NCI-H146 (cell line): Measurements from ENCODE around the gene SLC4A11.

Source experiments
- DNase-seq: peaks from one replicate; lab custom pipeline; 2025; lab: John Stamatoyannopoulos, UW

The SLC4A11 gene

DNA sequence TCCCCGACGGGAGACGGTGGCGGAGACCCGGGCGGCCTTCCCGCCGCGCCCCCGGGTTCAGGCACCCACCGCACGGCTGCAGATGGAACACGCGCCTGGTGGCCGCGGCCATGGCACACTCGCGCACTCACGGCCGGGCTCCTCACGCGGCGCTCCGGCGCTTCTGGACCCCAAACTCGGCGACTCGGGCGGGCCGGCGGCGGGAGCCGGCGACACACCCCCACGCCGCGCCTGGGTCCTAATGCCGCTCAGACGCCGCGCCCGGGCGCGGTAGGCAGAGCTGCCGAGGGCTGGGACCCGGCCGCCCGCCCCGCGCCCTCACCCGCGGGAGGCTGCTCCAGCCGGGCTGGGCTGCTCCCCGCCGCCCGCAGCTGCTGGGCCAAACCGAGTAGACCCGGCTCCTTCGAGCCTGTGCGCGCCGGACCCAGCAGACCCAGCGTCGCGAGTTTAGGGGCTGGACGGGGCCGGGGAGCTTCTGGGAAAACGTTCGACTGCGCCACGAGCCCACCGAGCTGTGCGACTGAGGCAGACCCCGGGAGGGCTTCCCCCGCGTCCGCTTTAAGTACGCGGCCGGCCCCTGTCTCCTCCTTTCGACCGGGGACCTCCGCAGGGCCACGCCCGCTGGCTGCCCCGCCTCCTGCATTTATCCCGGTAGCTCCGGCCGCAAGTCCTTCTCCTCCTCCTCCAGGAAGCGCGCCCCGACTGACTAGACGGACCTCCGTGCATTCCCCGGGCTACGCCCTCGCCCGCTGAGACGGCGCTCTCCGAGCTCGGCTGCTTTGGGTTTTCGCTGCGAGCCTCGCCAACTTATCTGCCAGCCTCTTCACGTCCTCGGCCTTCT is at the start of gene SLC4A11:
SLC4A11 (minus strand) TSS at position 165 of the 841 bp plus-strand sequence; CDS start at position 112, 53 bp downstream.
- peak; percentile 83 for DNase-seq

- DNase-seq = no peak
Observed at GRCh38 chr20:3283222-3283820, 44.3 kb upstream of the SLC4A11 start.

DNA sequence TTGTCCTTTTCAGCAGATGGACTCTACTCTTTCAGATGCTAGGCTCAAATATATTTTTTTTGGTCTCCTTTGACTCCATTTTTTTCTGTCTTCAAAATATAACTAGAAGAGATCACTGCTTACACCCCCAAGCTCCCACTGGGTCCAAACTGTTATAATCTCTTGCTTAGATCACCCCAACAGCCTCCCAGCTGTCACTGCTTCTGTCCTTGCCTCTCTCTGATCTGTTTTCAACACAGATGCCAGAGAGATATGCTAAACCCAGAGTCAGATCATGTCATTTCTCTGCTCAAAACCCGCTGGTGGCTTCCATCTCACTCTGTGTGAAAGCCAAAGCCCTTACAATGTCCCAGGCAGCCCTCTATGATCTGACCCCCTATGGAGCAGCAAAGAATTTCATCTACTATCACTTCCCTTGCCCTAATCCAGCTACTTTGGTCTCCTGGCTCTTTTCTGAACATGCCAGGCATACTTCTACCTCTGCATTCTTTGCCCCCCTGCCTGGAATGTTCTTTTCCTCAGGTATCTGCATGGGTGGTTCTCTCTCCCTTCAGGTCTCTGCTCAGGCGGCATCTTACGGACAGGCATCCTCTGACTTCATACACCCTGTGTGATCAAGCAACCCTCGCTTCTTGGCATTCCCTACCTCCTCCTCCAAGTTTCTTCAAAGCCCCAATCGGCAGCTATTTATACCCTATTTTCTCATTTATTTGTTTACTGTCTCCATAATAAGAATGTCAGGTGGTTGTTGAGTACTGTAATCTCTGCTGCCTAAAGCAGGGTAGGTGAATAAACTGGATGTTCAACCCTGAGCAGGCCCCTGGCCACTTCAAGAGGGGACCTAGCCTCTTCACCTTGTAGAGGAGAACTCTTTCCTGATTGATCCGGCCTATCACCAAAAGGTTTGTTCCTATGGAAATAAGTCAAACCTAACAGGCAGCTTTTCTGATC is 43.6 kb upstream of the SLC4A11 start:
- DNase-seq = no peak

- no peak for DNase-seq
Observed at GRCh38 chr20:3281437-3281836, 42.4 kb upstream of the SLC4A11 start.

DNA sequence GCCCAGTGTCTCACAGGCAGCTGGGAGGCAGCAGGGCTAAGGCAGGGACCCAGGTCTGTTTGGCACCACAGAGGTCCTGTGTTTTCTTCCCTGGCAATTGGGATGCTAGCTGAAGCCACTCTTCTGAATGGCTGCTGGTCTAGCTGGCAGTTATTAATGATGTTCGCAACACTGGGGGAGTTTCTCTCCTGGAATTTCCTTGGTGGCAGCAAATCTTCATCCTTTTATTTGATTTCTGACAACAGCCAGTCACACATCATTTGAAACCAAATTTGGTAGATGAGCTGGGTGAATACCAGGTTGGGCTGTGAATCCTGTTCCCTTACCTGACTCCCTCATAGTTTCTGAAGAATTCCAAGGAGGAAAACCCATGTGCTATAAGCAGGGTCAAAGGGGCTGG is 40.8 kb upstream of the SLC4A11 start:
- no peak for DNase-seq

DNA sequence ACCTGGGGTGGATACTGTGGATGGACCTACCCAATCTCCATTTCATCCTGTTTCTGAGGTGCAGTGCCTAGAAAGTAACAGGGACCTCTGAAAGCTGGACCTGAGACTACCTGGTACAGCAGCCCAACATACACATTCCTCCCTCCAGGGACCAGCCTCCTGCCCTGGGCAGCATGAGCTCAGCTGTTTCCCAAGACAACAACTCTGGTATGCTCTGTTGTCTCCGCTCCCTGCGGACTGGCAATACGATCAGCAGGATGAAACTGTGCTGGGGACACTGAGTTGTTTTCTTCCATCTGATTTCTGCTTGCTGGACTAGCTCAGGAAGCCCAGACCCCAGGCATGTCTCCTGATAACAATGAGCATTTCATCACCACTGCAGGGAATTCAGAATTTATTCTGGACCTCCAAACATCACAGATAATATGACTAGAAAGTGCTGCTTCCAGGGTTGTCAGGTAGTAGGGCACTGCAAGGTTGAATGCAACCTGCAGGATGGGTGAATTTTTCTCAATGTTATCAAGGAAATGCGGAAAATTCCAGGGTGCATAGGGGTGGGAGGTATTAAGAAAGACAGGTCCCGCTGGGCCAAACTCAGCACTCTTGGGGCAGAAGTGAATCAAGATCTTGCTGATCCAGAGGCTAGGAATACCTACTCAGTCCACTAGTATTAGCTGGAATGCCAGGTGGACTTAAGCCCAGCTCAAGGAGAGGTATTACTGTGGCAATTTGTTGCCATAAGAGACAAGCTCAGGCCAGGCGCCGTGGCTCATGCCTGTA is 38.9 kb upstream of the SLC4A11 start:
- DNase-seq = no peak

DNA sequence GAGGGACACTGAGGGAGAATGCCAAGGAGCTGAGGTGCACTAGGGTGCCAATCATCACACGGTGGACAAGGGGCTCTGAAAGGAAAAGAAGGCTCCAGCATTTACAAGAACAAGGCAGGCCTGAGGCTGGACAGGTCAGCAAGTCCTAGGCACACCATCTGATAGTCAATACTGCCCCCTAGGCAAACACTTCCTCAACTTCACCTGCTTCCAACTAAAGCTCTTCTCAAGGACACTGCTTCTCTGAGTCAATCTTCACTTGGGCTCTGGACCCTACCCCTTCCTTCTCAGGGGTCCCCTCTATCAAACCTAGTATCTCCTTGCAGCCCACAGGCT is 37.7 kb upstream of the SLC4A11 start:
- peak; percentile 64 for DNase-seq

DNA sequence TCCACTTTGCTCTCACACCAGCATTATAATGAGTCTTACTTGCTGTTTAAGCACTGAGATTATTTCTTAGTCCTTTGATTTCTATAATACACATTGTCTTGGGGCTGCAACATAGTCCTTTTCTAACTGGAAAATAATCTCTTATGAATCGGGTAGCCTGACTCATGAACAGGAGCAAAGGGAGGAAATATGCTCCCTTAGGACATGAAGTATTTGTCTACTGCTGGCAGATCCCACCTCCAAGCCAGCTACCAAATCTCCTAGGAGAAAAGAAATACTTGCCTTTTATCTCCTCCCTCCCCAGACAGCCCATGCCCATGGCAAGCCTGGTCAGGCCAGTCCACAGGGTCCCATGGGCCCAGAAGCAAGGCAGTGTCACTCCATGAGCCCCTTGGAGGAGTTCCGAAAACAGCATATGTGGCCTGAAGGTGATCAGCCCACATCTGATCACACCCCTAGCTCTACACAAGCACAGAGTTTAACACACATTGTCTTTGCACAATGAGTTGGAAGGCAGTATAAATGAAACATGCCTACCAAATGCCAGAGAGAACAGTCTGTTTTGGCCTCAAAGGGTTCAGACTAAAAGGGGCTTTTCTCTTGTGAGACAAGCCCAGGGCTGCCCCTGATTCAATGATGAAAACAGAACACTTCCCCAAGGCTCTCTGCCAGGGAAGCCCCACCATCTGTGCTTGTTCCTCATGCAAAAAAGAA is 37.1 kb upstream of the SLC4A11 start:
- DNase-seq = no peak

DNA sequence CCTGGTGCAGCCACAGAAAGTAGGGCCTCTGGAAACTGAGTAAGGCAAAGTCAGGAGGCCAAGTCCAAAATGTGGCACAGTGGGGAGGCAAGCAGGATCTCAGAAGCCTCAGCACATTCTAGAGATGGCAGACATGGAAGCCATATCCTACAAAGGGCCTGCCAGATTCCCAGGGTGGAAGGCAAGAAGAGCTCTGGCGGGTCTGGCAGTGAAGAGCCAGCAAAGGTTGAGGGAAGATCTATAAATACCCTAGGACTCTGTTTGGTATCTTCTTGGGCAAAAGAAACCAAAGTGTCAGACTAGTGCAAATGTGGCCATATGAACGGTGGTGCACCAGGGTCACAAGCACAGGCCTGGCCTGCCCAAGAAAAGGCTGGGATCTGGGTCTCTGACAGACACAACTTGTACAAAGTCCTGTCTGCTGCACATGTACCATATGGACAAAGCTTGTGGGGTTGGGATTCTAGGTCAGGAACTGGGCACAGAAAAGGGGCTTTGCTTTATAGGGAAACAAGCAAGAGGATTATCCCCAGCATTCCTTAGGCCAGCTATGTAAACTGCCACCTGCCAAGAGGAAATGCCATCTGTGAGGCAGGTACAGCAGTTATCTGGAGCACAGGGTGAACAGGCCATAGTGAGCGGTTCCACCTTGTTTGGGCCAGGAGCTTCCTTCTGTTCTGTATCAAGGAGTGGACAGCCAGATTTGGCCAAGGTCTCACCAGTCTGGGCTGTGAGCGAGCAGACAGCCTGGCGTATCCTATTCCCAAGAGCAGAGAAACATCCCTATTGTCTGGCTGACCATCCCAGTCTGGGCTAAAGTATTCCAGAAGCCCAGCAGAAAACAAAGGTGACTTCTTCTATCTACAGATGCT is 36.3 kb upstream of the SLC4A11 start:
- DNase-seq = no peak

GRCh38 chr20:3273371-3273770 is 34.4 kb upstream of the SLC4A11 start:
- DNase-seq = no peak

DNA sequence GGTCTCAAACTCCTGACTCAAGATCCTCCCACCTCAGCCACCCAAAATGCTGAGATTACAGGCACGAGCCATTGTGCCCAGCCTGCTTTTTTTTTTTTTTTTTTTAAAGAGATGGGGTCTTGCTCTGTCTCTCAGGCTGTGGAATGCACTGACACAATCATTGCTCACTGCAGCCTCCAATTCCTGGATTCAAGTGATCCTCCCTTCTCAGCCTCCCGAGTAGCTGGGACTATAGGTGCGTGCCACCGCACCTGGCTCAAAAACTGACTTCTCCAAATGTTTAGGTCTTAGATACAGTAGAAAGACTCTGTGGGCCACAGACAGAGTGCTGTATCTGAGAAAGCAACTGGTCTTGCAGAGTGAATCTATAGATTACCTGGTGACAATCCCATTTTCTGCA is 31.1 kb upstream of the SLC4A11 start:
- DNase-seq = no peak

- DNase-seq = no peak
Observed at GRCh38 chr20:3262566-3262965, 23.6 kb upstream of the SLC4A11 start.

DNA sequence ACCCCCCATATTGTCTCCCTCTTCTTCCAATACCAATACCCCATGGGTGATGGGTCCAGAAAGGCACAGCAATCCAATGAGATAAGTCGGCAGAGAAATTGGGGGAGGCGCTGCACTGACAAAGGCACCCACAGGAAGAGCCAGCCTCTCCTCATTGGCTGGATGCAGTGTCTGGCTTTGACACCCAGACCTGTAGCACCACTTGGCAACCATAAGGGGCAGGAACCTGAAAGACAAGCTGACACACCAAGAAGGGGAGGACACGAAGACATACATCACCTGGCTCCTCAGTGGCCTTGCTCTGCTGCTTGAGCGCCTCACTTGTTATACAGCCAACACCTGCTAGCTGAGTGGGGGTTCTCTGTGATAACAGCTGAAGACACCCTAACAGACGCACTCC is 19.4 kb upstream of the SLC4A11 start:
- no peak for DNase-seq

DNA sequence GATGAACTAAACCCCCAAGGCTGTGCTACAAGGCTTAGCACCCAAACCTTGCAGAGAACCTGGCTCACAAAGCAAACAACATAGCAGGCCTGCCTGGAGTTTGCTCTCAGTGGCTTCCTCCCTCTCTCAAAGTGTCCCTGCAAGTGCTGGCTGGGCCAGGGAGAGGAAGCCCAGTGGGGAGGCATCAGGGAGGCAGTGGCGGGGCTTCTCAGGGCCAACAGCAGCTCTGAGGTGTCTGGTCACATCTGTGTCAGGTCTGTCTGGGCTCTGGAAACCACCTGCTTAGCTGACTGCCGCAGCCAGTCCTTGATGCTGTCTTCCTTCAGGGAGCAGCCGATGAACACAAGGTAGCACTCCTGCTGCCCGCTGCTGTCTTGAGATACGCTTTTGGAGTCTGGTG is 16.7 kb upstream of the SLC4A11 start:
- DNase-seq = no peak

DNA sequence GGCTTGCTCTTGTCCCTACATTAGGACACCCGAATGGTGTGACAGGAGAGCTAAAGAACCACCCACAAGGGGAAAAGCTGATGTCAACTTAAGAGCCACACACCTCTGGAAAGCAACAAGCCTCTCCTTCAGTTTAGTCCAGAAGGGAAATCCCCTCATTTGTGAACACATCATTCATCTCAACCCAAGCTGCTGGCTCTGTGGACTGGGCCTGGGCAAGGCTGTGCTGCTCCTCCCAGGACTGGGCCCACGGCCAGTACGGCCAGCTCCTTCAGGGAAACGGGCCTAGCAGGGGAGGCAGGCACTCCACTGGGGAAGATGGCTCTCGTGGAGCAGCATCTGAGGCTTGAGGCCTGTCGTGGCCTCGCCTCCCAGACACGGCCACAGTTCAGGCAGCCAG is 12.8 kb upstream of the SLC4A11 start:
- DNase-seq = no peak

DNA sequence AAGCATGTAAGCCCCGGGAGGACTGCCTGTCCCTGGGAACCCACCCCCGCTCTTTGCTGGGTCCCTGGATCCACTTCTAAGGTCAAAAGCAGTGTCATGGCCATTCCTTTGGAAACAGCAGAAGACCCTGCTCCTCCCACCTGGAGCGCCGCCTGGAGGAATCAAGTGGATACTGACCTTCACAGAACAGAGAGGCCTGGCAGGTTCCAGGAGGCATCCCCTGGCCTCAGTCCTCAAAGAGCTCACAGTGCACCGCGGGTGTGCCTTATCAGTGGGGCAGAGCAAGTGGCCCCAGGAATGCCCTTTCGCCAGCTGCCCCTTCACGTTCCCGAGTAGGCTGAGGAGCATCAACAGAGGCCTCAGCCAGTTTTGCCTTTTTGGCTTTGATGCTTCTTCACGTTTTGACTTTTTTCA is 11.1 kb upstream of the SLC4A11 start:
- peak; percentile 30 for DNase-seq

- DNase-seq = peak; percentile 35
Observed at GRCh38 chr20:3248993-3249347, 10.0 kb upstream of the SLC4A11 start.

DNA sequence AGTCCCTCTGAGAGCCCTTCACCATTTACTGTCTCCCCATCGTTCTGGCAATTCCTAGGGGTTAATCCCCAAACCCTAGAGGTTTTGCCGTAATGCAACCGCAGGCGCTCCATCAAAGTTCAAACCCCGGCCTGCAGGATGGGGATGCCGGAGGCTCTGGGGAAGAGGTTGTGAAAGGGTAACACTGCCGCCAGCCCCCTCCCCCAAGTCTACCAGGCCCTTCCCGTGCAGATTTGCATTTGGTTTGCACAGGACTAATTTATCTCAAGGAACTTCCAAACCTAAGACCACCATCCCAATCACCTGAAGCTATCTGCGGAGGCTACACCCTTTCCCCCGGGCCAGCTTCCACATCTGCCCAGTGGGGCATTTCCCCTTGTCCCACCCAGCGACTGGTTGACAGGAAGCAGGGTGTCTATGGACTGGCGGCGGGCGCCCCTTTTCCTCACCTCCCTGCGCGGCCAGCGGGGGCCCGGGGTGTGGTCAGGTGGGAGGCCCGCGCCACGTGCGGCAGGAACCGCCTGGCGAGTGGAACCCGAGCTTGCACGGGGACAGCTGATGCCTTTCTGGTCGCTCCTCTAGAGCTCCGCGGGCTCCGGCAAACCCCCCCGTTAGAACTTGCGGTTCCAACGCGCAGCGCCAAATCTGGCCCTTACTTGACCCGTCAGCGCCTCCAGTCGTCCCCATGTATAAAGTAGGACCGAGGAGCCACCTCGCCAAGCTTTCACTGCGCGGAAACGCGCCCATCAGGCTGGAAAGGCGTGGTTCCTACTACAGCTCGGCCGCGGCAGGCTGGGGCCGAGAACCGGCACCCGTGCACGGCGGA is 9.4 kb upstream of the SLC4A11 start:
- peak; percentile 75 for DNase-seq

- no peak for DNase-seq
Observed at GRCh38 chr20:3247638-3248037, 8.6 kb upstream of the SLC4A11 start.
